Glutamatergic neuron (in vitro differentiated cells): ENCODE measurements around the gene LHX8. TPM values are rescaled to one million over a fixed set of nuclear protein-coding genes. Genes with fewer than 3 reads are reported as not detected.
A peak's percentile ranks its signal among the peaks of the same experiment; 100 is the strongest.

Experiments used
- DNase-seq: peaks from one replicate; pipeline ENCODE4 v3.0.0; 2022
- H3K27ac Mint-ChIP-seq: one replicate; pipeline ENCODE4 v1.8.0; 2020; ENCODE audit warnings: mild to moderate bottlenecking, mixed read lengths, inconsistent platforms; ENCODE audit not compliant: unreplicated experiment
- H3K27me3 Mint-ChIP-seq: one replicate; pipeline ENCODE4 v1.8.0; 2020; ENCODE audit warnings: mild to moderate bottlenecking, moderate library complexity, mixed read lengths, inconsistent platforms; ENCODE audit not compliant: unreplicated experiment
- H3K36me3 Mint-ChIP-seq: one replicate; pipeline ENCODE4 v1.8.0; 2020; ENCODE audit warnings: mild to moderate bottlenecking, mixed read lengths, inconsistent platforms; ENCODE audit not compliant: unreplicated experiment
- H3K4me1 Mint-ChIP-seq: one replicate; pipeline ENCODE4 v1.8.0; 2020; ENCODE audit warnings: mild to moderate bottlenecking, low read depth, mixed read lengths, inconsistent platforms; ENCODE audit not compliant: unreplicated experiment
- H3K4me3 Mint-ChIP-seq: one replicate; pipeline ENCODE4 v1.8.0; 2020; ENCODE audit warnings: mild to moderate bottlenecking, mixed read lengths, inconsistent platforms; ENCODE audit not compliant: unreplicated experiment
- H3K9me3 Mint-ChIP-seq: one replicate; pipeline ENCODE4 v1.8.0; 2020; ENCODE audit warnings: mild to moderate bottlenecking, moderate library complexity, mixed read lengths, inconsistent platforms; ENCODE audit not compliant: unreplicated experiment
- CTCF ChIP-seq: fragments of 200-600 bp; sonication (generic); IDR thresholded peaks from one replicate; pipeline ENCODE4 v1.5.0; 2021; ENCODE audit not compliant: partially characterized antibody, unreplicated experiment
- long read RNA-seq: library from polyadenylated mRNA; unstranded; transcript quantifications from one replicate; pipeline ENCODE4 v2.0.0, GENCODE V29; 2020; ENCODE audit not compliant: unreplicated experiment
- total RNA-seq: library from RNA; stranded (reverse); fragmentation: NEBNext Ultra II Directional; extraction: Animal tissue kit (Norgen Biotek cat#: 25700); gene quantifications from one replicate; pipeline ENCODE4 v1.2.1, GENCODE V29; 2021; ENCODE audit not compliant: unreplicated experiment

The LHX8 gene
- not detected for total RNA-seq
- long read RNA-seq: 0 reads

GRCh38 chr1:75133750-75134646 lies at the start of gene LHX8:
Gene LHX8, plus strand, starts transcription at chr1:75134388. Its CDS starts 2,227 bp downstream, at chr1:75136615.
- Mint-ChIP-seq H3K4me3 (peak within 1 kb of the TSS; percentile 78), H3K9me3 (peaks cover 30% of the 10 kb centered on the region), H3K4me1 (peaks cover 28% of the 10 kb centered on the region), H3K27me3 (peaks cover 51% of the 10 kb centered on the region), H3K36me3 (no peaks in the 10 kb centered on the region), H3K27ac (no peak within 1 kb of the TSS)
- no peak for TF ChIP-seq CTCF
- no peak for DNase-seq

GRCh38 chr1:75085931-75086330 lies 48.3 kb upstream of the LHX8 start:
- DNase-seq: no peak
- Mint-ChIP-seq H3K9me3 (peaks cover under 1% of the 10 kb centered on the region), H3K27me3 (no peaks in the 10 kb centered on the region), H3K4me1 (no peaks in the 10 kb centered on the region), H3K36me3 (no peaks in the 10 kb centered on the region), H3K27ac (no peak overlapping the region), H3K4me3 (no peak overlapping the region)
- TF ChIP-seq CTCF: no peak

GRCh38 chr1:75087278-75087677 lies 46.9 kb upstream of the LHX8 start:
- no peak overlapping the region for H3K4me3 Mint-ChIP-seq
- H3K4me1 Mint-ChIP-seq: no peaks in the 10 kb centered on the region
- H3K27me3 Mint-ChIP-seq: no peaks in the 10 kb centered on the region
- H3K27ac Mint-ChIP-seq: no peak overlapping the region
- no peak for TF ChIP-seq CTCF
- H3K9me3 Mint-ChIP-seq: peaks cover 1% of the 10 kb centered on the region
- H3K36me3 Mint-ChIP-seq: no peaks in the 10 kb centered on the region
- DNase-seq: no peak

- H3K27ac Mint-ChIP-seq: no peak overlapping the region
- TF ChIP-seq CTCF: no peak
- H3K9me3 Mint-ChIP-seq: peaks cover 1% of the 10 kb centered on the region
- no peaks in the 10 kb centered on the region for H3K4me1 Mint-ChIP-seq
- DNase-seq: peak; percentile 19
- H3K4me3 Mint-ChIP-seq: no peak overlapping the region
- no peaks in the 10 kb centered on the region for H3K36me3 Mint-ChIP-seq
- H3K27me3 Mint-ChIP-seq: no peaks in the 10 kb centered on the region
These were observed 42.0 kb upstream of the LHX8 start for GRCh38 chr1:75092141-75092540.

- Mint-ChIP-seq H3K4me3 (no peak overlapping the region), H3K9me3 (no peaks in the 10 kb centered on the region), H3K27ac (no peak overlapping the region), H3K4me1 (no peaks in the 10 kb centered on the region), H3K27me3 (no peaks in the 10 kb centered on the region), H3K36me3 (no peaks in the 10 kb centered on the region)
- no peak for DNase-seq
- no peak for TF ChIP-seq CTCF
These were observed 36.5 kb upstream of the LHX8 start for GRCh38 chr1:75097654-75098053.
